AG04449 (cell line): ENCODE results near the gene RFX1.

Experiments
- CTCF ChIA-PET: fragments of 350-600 bp; formaldehyde crosslinking; extraction: SDS; loops from one replicate; lab custom pipeline; 2021; ENCODE audit warnings: antibody characterized with exemption; lab: Yijun Ruan, JAX
- POLR2A ChIA-PET: fragments of 400-600, 350-600 bp; formaldehyde crosslinking; extraction: SDS; loops from one replicate; lab custom pipeline; 2020; ENCODE audit warnings: antibody characterized with exemption, inconsistent platforms; lab: Yijun Ruan, JAX
- DNase-seq: peaks from one replicate; pipeline ENCODE4 v3.0.0-alpha.2; 2010; ENCODE audit warnings: low read depth, low spot score
- H3K4me3 ChIP-seq: 2 replicates; pipeline ENCODE4 v1.5.1; 2011; ENCODE audit warnings: low read depth, mild to moderate bottlenecking, control low read depth, low read length
- CTCF ChIP-seq: IDR thresholded peaks from one replicate; pipeline ENCODE4 v1.5.1; 2011; ENCODE audit warnings: mild to moderate bottlenecking, moderate library complexity, low read length, control low read depth, inconsistent platforms; ENCODE audit not compliant: insufficient read depth; ENCODE audit errors: missing control alignments

Gene RFX1

GRCh38 chr19:13965926-13966683, 40.0 kb downstream of the RFX1 start:
- CTCF ChIA-PET, result no interaction called here
- TF ChIP-seq CTCF, result no peak
- H3K4me3 ChIP-seq, result no peak overlapping the region
- no peak for DNase-seq
- POLR2A ChIA-PET, result no interaction called here

- ChIA-PET CTCF (no interaction called here), POLR2A (no interaction called here)
- H3K4me3 ChIP-seq, result no peak overlapping the region
- no peak for DNase-seq
- no peak for TF ChIP-seq CTCF
Observed at GRCh38 chr19:13965377-13965896, 40.7 kb downstream of the RFX1 start.

- CTCF ChIA-PET, result no interaction called here
- TF ChIP-seq CTCF, result no peak
- DNase-seq, result peak; percentile 9
- H3K4me3 ChIP-seq, result no peak overlapping the region
- POLR2A ChIA-PET, result no interaction called here
Observed at GRCh38 chr19:13964776-13965175, 41.3 kb downstream of the RFX1 start.

GRCh38 chr19:13963603-13964105, 42.5 kb downstream of the RFX1 start:
- POLR2A ChIA-PET, result interaction anchor here (0.5 kb wide), 1 partner anchor 43 kb away, joined by 3 read pairs; no protein-coding TSS in a partner anchor
- no peak for TF ChIP-seq CTCF
- DNase-seq, result no peak
- H3K4me3 ChIP-seq, result no peak overlapping the region
- CTCF ChIA-PET, result no interaction called here

GRCh38 chr19:13962699-13963602, 43.2 kb downstream of the RFX1 start:
- no peak for DNase-seq
- CTCF ChIA-PET, result interaction anchor here (1.1 kb wide), 1 partner anchor 22 kb away, joined by 3 read pairs; no protein-coding TSS in a partner anchor
- no peak overlapping the region for H3K4me3 ChIP-seq
- POLR2A ChIA-PET, result interaction anchor here (0.5 kb wide), 1 partner anchor 42 kb away, joined by 3 read pairs; no protein-coding TSS in a partner anchor
- no peak for TF ChIP-seq CTCF
